NCI-H1694 (cell line): Measurements from ENCODE around the gene MNDA.
"Not testable (repeated sequence)": the region's sequence is repeated elsewhere in the genome, so short reads cannot be mapped to it uniquely, and the experiment has no call there.

Source experiments
- DNase-seq: peaks from one replicate; lab custom pipeline; 2025; lab: John Stamatoyannopoulos, UW

The MNDA gene

GRCh38 chr1:158839566-158839965 is 8.4 kb downstream of the MNDA start:
- no peak for DNase-seq

DNA sequence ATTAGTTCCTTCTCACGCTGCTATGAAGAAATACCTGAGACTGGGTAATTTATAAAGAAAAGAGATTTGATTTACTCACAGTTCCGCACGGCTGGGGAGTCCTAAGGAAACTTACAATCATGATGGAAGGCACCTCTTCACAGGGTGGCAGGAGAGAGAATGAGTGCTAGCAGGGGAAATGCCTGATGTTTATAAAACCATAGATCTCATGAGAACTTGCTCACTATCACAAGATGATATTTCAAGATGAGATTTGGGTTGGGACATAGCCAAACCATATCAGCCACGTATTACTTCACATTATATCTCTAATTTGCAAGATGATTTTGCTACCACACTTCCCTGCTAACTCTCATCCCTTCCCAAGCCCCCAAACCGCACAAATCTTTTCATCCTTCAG is 9.1 kb downstream of the MNDA start:
- DNase-seq, result no peak

- DNase-seq, result no peak
Observed at GRCh38 chr1:158864595-158864994, 33.4 kb downstream of the MNDA start.

GRCh38 chr1:158870438-158870837 is 39.3 kb downstream of the MNDA start:
- DNase-seq, result not testable (repeated sequence)

- DNase-seq, result no peak
Observed at GRCh38 chr1:158873141-158873540, 42.0 kb downstream of the MNDA start.

GRCh38 chr1:158893654-158894053 is 62.5 kb downstream of the MNDA start:
- DNase-seq, result no peak

- no peak for DNase-seq
Observed at GRCh38 chr1:158898722-158899121, 67.6 kb downstream of the MNDA start.
